Upper lobe of right lung (tissue), 1 donor: ENCODE measurements around the gene QSOX1. TPM values are rescaled to one million over a fixed set of nuclear protein-coding genes. Genes with fewer than 3 reads are reported as not detected.
"Not testable (repeated sequence)": the region's sequence is repeated elsewhere in the genome, so short reads cannot be mapped to it uniquely, and the experiment has no call there.

Source experiments
- ATAC-seq: fragments of 200-7000 bp; cut with Tn5 transposase; one replicate; pipeline ENCODE4 v1.9.1; 2020; ENCODE audit warnings: mild to moderate bottlenecking, moderate library complexity
- DNase-seq: peaks from one replicate; pipeline ENCODE4 v3.0.0-alpha.2; 2020
- H3K27ac ChIP-seq: fragments of 200-600 bp; one replicate; pipeline ENCODE4 v1.8.0; 2022
- H3K27me3 ChIP-seq: fragments of 200-600 bp; one replicate; pipeline ENCODE4 v1.8.0; 2022; ENCODE audit warnings: mild to moderate bottlenecking
- H3K36me3 ChIP-seq: fragments of 200-600 bp; one replicate; pipeline ENCODE4 v1.8.0; 2022
- H3K4me1 ChIP-seq: fragments of 200-600 bp; one replicate; pipeline ENCODE4 v1.8.0; 2022
- H3K4me3 ChIP-seq: fragments of 200-600 bp; one replicate; pipeline ENCODE4 v1.8.0; 2022; ENCODE audit warnings: mild to moderate bottlenecking
- H3K9me3 ChIP-seq: fragments of 200-600 bp; one replicate; pipeline ENCODE4 v1.8.0; 2022
- intact Hi-C: fragments of 100-400 bp; cut with DNase I; formaldehyde crosslinking; loops from one replicate; pipeline ENCODE4 v1.11.0; 2022
- total RNA-seq: library from RNA; stranded (reverse); fragmentation: NEBNext Ultra II Directional; extraction: Animal tissue kit (Norgen Biotek cat#: 25700); gene quantifications from one replicate; pipeline ENCODE4 v1.2.1, GENCODE V29; 2021
- TF ChIP-seq, protein P1 (sequence below): fragments of 200-600 bp; IDR thresholded peaks from one replicate; pipeline ENCODE4 v1.8.0; 2022; ENCODE audit warnings: antibody characterized with exemption
- donor health status: DM: no; HTN: yes; CAD: no; lungs with severe emphysema.

The QSOX1 gene
- total RNA-seq, 1 donor from 2014 or later, result 275 TPM

- no peaks in the 10 kb centered on the region for H3K9me3 ChIP-seq
- no peaks in the 10 kb centered on the region for H3K4me1 ChIP-seq
- TF ChIP-seq, protein P1, sequence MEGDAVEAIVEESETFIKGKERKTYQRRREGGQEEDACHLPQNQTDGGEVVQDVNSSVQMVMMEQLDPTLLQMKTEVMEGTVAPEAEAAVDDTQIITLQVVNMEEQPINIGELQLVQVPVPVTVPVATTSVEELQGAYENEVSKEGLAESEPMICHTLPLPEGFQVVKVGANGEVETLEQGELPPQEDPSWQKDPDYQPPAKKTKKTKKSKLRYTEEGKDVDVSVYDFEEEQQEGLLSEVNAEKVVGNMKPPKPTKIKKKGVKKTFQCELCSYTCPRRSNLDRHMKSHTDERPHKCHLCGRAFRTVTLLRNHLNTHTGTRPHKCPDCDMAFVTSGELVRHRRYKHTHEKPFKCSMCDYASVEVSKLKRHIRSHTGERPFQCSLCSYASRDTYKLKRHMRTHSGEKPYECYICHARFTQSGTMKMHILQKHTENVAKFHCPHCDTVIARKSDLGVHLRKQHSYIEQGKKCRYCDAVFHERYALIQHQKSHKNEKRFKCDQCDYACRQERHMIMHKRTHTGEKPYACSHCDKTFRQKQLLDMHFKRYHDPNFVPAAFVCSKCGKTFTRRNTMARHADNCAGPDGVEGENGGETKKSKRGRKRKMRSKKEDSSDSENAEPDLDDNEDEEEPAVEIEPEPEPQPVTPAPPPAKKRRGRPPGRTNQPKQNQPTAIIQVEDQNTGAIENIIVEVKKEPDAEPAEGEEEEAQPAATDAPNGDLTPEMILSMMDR, result no peak
- H3K4me3 ChIP-seq, result no peak overlapping the region
- peaks cover 50% of the 10 kb centered on the region for H3K36me3 ChIP-seq
- H3K27ac ChIP-seq, result no peak overlapping the region
- intact Hi-C loops, result no loop called here
- ATAC-seq (no peak), DNase-seq (no peak)
- H3K27me3 ChIP-seq, result no peaks in the 10 kb centered on the region
Observed at GRCh38 chr1:180198611-180199010, 43.9 kb downstream of the QSOX1 start.

DNA sequence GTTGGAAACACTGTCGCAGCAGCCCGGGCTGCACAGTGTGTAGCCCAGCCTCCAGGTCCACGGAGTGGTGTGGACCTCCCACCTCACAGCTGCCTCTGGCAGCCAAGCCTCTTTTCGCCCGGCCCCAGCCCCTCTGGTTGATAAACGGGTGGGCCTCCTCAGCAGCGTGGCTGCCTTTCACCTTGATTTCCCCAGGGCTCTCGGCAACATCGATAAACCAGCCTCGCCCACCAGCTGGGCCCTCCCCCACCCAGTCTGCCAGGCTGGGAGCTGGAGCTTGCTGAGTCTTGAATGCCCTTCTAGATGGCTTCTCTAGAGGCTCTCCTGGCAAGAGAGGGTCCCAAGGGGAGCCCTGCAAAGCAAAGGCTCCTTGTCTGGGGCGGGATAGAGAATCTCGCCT, 44.3 kb downstream of the QSOX1 start:
- Histone ChIP-seq H3K4me1 (no peaks in the 10 kb centered on the region), H3K36me3 (peaks cover 50% of the 10 kb centered on the region), H3K27ac (no peak overlapping the region), H3K27me3 (no peaks in the 10 kb centered on the region), H3K9me3 (no peaks in the 10 kb centered on the region), H3K4me3 (no peak overlapping the region)
- TF ChIP-seq, protein P1, result no peak
- intact Hi-C loops, result no loop called here
- ATAC-seq (no peak), DNase-seq (no peak)

GRCh38 chr1:180201451-180202200, 47.0 kb downstream of the QSOX1 start:
- TF ChIP-seq, protein P1, result no peak
- intact Hi-C loops, result no loop called here
- no peak for ATAC-seq

DNA sequence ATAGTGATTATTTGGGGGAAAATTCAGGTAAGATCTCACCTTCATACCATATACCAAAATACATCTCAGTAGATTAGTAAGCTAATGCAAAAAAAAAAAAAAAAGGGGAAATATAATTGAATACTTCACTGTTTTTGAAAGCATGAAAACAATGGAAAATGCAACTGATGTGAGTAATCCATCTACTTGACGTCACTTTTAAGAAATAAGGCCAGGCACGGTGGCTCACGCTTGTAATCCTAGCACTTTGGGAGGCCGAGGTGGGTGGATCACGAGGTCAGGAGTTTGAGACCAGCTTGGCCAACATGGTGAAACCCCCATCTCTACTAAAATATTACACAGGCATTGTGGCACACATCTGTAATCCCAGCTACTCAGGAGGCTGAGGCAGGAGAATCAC, 47.9 kb downstream of the QSOX1 start:
- DNase-seq, H3K4me1 ChIP-seq, H3K27ac ChIP-seq, H3K4me3 ChIP-seq, intact Hi-C loops, H3K27me3 ChIP-seq, ATAC-seq, H3K9me3 ChIP-seq: not testable (repeated sequence)
- H3K36me3 ChIP-seq, result peaks cover 16% of the 10 kb centered on the region

More at GRCh38 chr1:180201451-180202200, 47.0 kb downstream of the QSOX1 start:
- Histone ChIP-seq H3K36me3 (peaks cover 24% of the 10 kb centered on the region), H3K4me1 (no peaks in the 10 kb centered on the region), H3K9me3 (no peaks in the 10 kb centered on the region), H3K4me3 (no peak overlapping the region), H3K27ac (no peak overlapping the region), H3K27me3 (no peaks in the 10 kb centered on the region)
- no peak for DNase-seq

GRCh38 chr1:180204231-180204630, 49.6 kb downstream of the QSOX1 start:
- no peak for DNase-seq
- TF ChIP-seq, protein P1, result no peak
- no peaks in the 10 kb centered on the region for H3K4me1 ChIP-seq
- H3K4me3 ChIP-seq, result no peak overlapping the region
- H3K9me3 ChIP-seq, result no peaks in the 10 kb centered on the region
- H3K36me3 ChIP-seq, result no peaks in the 10 kb centered on the region
- ATAC-seq, result no peak
- no peak overlapping the region for H3K27ac ChIP-seq
- intact Hi-C loops, result no loop called here
- no peaks in the 10 kb centered on the region for H3K27me3 ChIP-seq

DNA sequence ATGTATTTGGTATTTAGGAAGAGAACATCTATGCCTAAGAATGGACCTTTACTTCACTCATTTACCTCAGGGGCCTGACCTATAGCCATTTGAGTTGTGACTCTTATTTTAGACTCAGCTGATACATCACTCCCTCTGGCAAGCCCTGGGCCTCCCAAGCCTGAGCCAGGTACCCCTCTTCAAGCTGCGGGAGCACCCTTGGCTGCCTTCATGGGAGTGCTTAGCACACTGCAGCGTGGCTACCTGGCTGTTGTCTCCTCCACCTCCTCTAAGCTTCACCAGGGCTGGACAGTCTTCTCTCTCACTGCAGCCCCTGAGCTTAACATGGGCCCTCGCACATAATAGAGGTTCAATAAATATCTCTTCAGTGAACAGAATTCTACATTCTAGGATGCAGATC, 51.9 kb downstream of the QSOX1 start:
- no peaks in the 10 kb centered on the region for H3K27me3 ChIP-seq
- intact Hi-C loops, result no loop called here
- no peaks in the 10 kb centered on the region for H3K9me3 ChIP-seq
- TF ChIP-seq, protein P1, result no peak
- DNase-seq, result no peak
- H3K4me1 ChIP-seq, result no peaks in the 10 kb centered on the region
- no peak for ATAC-seq
- H3K4me3 ChIP-seq, result no peak overlapping the region
- no peaks in the 10 kb centered on the region for H3K36me3 ChIP-seq
- no peak overlapping the region for H3K27ac ChIP-seq
